Small intestine (tissue), 7 donors: Measurements from ENCODE around the gene ICOS. TPM values are rescaled to one million over a fixed set of nuclear protein-coding genes. Genes with fewer than 3 reads are reported as not detected.
"Not testable (repeated sequence)": the region's sequence is repeated elsewhere in the genome, so short reads cannot be mapped to it uniquely, and the experiment has no call there.

Experiments
- DNase-seq, 2 donors: peaks; one replicate each; pipeline versions ENCODE4 v3.0.0 to v3.0.0-alpha.2; 2013
- FAIRE-seq: peaks from 2 replicates; lab custom pipeline; 2012; peaks lifted over from hg19 to GRCh38; lab: Jason Lieb, UNC
- H3K27ac ChIP-seq, 3 donors: one replicate each; pipeline ENCODE4 v1.5.1; 2013; ENCODE audit warnings: low read length in 2 of 3, mild to moderate bottlenecking in 2 of 3, control low read depth in 1 of 3, inconsistent platforms in 1 of 3, low read depth in 1 of 3, moderate library complexity in 1 of 3
- H3K27me3 ChIP-seq, 3 donors: one replicate each; pipeline ENCODE4 v1.6.1; 2013; ENCODE audit warnings: low read length in 3 of 3, inconsistent platforms in 1 of 3; ENCODE audit not compliant: control insufficient read depth in 3 of 3, insufficient read depth in 3 of 3
- H3K36me3 ChIP-seq, 3 donors: one replicate each; pipeline ENCODE4 v1.6.1; 2013; ENCODE audit warnings: low read length in 3 of 3, inconsistent platforms in 1 of 3, low read depth in 1 of 3, mild to moderate bottlenecking in 1 of 3, moderate library complexity in 1 of 3; ENCODE audit not compliant: control insufficient read depth in 3 of 3, insufficient read depth in 2 of 3
- H3K4me1 ChIP-seq, 3 donors: one replicate each; pipeline ENCODE4 v1.6.1; 2013; ENCODE audit warnings: low read length in 2 of 3, inconsistent platforms in 1 of 3, low read depth in 1 of 3, mild to moderate bottlenecking in 1 of 3, moderate library complexity in 1 of 3; ENCODE audit not compliant: control insufficient read depth in 3 of 3, insufficient read depth in 2 of 3
- H3K4me3 ChIP-seq, 3 donors: one replicate each; pipeline ENCODE4 v1.5.1; 2013; ENCODE audit warnings: low read length in 3 of 3, control low read depth in 1 of 3, inconsistent platforms in 1 of 3, low read depth in 1 of 3, mild to moderate bottlenecking in 1 of 3, moderate library complexity in 1 of 3
- H3K9me3 ChIP-seq, 2 donors: one replicate each; pipeline ENCODE4 v1.6.1; 2013; ENCODE audit warnings: low read depth in 1 of 2, low read length in 1 of 2; ENCODE audit not compliant: control insufficient read depth in 2 of 2, insufficient read depth in 1 of 2
- WGBS, 3 donors: extraction: QIAGEN DNeasy Blood & Tissue Kit; methylation state at CpG; one replicate each; pipeline ENCODE4 v1.1.7; 2013; 5-methylcytosine and 5-hydroxymethylcytosine counted together
- polyA plus RNA-seq, 4 donors: library from polyadenylated mRNA; stranded (reverse) in 3 of 4; unstranded in 1 of 4; fragments of 200-250 nt in 3 of 4; fragments of 120-200 nt in 1 of 4; gene quantifications; one replicate each; pipeline versions ENCODE4 v1.2.1 to v1.2.3, GENCODE V29; 2013
- donor health status: healthy with polysubstance abuse.
- donor health status: control.
- donor health status: control.
- donor health status: Bipolar disorder and iron deficiency.
- donor health status: healthy.

The ICOS gene
- polyA plus RNA-seq, 4 donors = 0.27 to 0.50 (median 0.34) TPM; not detected in 1

DNA sequence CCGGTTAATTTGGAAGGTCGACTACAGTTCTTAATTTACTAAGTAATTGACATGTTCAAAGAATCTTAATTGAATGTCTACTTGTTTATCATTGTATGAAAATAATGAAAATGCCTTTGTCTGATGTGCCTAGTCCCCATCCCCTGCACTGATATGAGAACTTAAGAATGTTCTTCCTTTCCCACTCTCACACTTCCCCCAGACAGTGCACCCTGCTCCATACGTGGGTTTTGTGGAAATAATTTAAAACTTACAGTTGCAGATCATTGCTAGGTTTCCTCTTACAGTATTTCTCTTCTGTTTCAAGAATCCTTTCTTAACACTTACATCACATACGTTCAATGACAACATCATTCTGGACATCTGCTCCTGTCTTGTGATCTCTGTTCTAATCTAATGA, 3.5 kb downstream of the ICOS start:
- 66 to 68% (median 66%) methylated on average over 4 of the region's 4 CpGs for WGBS, 3 donors
- no peak for DNase-seq
- no peak overlapping the region for H3K27ac ChIP-seq
- peaks cover 0 to 5% of the 10 kb centered on the region in 2 donors for H3K9me3 ChIP-seq
- H3K4me3 ChIP-seq = no peak overlapping the region
- H3K36me3 ChIP-seq = no peaks in the 10 kb centered on the region
- H3K4me1 ChIP-seq = no peaks in the 10 kb centered on the region
- FAIRE-seq = no peak
- no peaks in the 10 kb centered on the region for H3K27me3 ChIP-seq

DNA sequence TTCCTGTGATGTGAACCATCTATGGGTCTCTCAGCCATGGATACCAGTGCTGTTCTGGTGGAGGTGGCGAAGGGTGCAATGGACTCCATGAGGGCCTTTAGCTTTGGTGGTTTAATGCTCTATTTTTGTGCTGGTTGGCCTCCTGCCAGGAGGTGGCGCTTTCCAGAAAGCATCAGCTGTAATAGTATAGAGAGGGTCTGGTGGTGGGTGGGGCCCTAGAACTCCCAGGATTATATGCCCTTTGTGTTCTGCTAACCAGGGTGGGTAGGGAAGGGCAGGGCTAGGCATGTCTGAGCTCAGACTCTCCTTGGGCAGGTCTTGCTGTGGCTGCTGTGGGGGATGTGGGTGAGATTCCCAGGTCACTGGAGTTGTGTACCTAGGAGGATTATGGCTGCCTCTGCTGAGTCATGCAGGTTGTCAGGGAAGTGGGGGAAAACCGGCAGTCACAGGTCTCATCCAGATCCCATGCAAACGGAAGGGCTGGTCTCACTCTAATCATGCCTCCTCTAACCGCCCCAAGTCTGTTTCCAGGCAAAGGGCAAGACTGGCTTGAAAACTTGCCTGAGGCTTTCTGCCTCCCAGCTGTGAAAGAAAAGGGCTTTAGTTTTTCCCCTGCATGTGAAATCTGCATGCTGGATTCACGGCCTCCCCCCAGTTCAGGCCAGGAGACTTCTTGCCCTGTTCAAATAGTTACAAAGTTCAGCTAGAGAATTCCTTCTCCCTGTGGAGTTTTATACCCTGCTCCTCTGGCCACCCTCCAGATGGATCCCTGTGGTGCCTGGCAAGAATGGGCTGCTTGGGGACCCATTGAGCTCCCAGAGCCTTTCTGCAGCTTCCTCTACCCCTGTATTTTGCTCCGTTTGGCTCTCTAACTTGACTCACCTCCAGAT, 7.2 kb downstream of the ICOS start:
- FAIRE-seq, H3K4me3 ChIP-seq, H3K27me3 ChIP-seq, H3K4me1 ChIP-seq, H3K36me3 ChIP-seq, H3K9me3 ChIP-seq, DNase-seq, H3K27ac ChIP-seq: not testable (repeated sequence)
- 82 to 89% (median 82%) methylated on average over 7 of the region's 7 CpGs for WGBS, 3 donors

DNA sequence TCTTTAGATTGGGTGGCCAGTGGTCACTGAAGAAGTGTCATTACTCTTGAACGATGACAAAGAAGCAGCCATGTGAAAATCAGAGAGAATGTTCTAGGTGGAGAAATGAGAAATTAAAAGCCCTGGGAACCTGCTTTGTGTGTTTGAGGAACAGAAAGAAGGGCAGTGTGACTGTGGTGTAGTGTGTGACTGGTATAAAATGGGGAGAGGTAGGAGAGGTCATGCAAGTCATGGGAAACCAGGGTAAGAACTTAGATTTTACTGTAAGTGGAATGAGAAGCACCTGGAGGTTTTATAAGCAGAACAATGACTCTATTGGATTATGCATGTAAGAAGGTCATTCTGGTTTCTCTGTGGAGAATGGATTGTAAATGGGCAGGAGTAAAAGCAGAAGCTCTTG, 12.2 kb downstream of the ICOS start:
- Histone ChIP-seq H3K4me3 (no peak overlapping the region), H3K27ac (no peak overlapping the region), H3K36me3 (no peaks in the 10 kb centered on the region), H3K9me3 (peaks cover 0 to 5% of the 10 kb centered on the region in 2 donors), H3K27me3 (no peaks in the 10 kb centered on the region), H3K4me1 (no peaks in the 10 kb centered on the region)
- FAIRE-seq (no peak), DNase-seq (no peak)
- WGBS, 3 donors = 70 to 88% (median 74%) methylated on average over 1 of the region's 1 CpG

DNA sequence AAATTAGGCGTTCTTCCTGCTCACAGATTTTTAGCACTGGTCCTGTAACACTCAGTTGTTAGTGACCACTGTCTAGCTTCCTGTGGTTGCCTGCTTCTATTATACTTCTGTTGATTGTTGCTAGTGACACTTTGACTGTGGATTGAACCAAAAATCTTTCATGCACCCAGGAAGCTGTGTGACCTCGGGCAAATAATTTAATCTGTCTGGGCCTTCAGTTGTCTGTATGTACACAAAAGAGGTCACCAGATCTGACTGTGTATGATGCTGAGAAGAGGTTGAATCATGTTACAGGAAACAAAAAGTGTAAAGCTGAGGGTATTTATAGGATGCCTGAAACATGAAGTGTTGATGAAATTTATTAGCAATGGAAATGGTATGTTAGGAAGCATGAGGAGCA, 12.7 kb downstream of the ICOS start:
- peak in 1 of 2 donors; percentile 18 for DNase-seq
- WGBS, 3 donors = 66 to 70% (median 69%) methylated on average over 2 of the region's 2 CpGs
- no peak for FAIRE-seq

DNA sequence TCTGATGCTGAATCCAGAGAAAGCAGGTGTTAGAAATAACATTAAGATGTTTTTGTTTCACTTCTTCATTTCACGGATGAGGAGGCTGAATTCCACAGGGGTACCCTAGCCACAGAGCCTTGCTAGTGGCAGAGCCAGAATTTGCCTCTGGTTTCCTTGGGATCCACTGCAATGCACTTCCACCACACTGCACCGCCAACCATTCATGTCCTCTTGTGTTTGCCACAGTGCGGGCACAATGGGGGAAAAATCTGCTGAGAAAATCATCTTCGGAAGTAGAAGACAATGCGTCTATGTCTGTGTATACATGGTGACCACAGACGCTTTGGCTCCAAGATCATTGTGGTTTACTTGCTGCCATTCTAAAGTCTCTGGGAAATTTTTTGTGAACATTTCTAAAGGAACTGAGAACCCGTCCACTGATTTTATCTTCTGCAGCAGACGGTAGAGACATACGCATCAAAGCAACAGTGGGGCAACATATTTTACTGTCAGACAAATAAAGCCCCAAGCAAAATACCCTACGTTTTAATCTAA, 14.9 kb downstream of the ICOS start:
- FAIRE-seq (no peak), DNase-seq (no peak)
- WGBS, 3 donors = 55 to 74% (median 64%) methylated on average over 10 of the region's 10 CpGs

More for the DNA sequence above, 12.7 kb downstream of the ICOS start:
- no peaks in the 10 kb centered on the region for H3K27me3 ChIP-seq
- H3K4me3 ChIP-seq = no peak overlapping the region
- no peaks in the 10 kb centered on the region for H3K4me1 ChIP-seq
- H3K27ac ChIP-seq = no peak overlapping the region
- no peaks in the 10 kb centered on the region for H3K36me3 ChIP-seq
- H3K9me3 ChIP-seq = peaks cover 0 to under 1% of the 10 kb centered on the region in 2 donors

DNA sequence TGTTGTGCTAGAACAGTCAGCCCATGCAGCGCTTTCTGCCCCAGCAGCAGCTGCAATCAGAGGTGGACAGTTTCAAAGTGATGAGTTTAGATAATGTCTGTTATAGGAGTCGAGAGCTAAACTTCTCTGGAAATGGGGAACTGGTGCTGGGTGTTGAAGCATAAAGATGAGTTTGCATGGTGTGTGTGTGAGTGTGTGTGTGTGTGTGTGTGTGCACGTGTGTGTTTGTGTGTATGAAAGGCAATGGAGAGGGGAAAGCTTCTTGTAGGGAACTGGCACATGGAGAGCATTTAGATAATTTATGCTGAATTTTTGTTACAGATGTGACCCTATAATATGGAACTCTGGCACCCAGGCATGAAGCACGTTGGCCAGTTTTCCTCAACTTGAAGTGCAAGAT, 22.7 kb downstream of the ICOS start:
- Histone ChIP-seq H3K27ac (no peak overlapping the region), H3K4me3 (no peak overlapping the region), H3K4me1 (no peaks in the 10 kb centered on the region), H3K27me3 (no peaks in the 10 kb centered on the region), H3K36me3 (no peaks in the 10 kb centered on the region), H3K9me3 (no peaks in the 10 kb centered on the region)
- FAIRE-seq (no peak), DNase-seq (no peak)
- 72 to 80% (median 78%) methylated on average over 4 of the region's 4 CpGs for WGBS, 3 donors

More for the DNA sequence above, 14.9 kb downstream of the ICOS start:
- Histone ChIP-seq H3K36me3 (no peaks in the 10 kb centered on the region), H3K9me3 (no peaks in the 10 kb centered on the region), H3K4me3 (no peak overlapping the region), H3K4me1 (no peaks in the 10 kb centered on the region), H3K27ac (no peak overlapping the region), H3K27me3 (no peaks in the 10 kb centered on the region)

DNA sequence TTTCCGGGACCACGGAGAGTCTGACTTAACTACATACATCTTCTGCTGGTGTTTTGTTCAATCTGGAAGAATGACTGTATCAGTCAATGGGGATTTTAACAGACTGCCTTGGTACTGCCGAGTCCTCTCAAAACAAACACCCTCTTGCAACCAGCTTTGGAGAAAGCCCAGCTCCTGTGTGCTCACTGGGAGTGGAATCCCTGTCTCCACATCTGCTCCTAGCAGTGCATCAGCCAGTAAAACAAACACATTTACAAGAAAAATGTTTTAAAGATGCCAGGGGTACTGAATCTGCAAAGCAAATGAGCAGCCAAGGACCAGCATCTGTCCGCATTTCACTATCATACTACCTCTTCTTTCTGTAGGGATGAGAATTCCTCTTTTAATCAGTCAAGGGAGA, 23.1 kb downstream of the ICOS start:
- H3K4me1 ChIP-seq = no peaks in the 10 kb centered on the region
- no peak overlapping the region for H3K27ac ChIP-seq
- no peak for FAIRE-seq
- no peaks in the 10 kb centered on the region for H3K9me3 ChIP-seq
- H3K36me3 ChIP-seq = no peaks in the 10 kb centered on the region
- no peak for DNase-seq
- H3K27me3 ChIP-seq = no peaks in the 10 kb centered on the region
- no peak overlapping the region for H3K4me3 ChIP-seq
- 84 to 87% (median 86%) methylated on average over 4 of the region's 4 CpGs for WGBS, 3 donors

DNA sequence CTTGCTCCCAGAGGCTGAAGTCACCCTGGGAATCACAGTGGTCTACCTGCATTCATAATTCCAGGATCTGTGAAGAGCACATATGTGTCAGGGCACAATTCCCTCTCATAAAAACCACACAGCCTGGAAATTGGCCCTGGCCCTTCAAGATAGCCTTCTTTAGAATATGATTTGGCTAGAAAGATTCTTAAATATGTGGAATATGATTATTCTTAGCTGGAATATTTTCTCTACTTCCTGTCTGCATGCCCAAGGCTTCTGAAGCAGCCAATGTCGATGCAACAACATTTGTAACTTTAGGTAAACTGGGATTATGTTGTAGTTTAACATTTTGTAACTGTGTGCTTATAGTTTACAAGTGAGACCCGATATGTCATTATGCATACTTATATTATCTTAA, 24.2 kb downstream of the ICOS start:
- no peaks in the 10 kb centered on the region for H3K36me3 ChIP-seq
- no peak overlapping the region for H3K4me3 ChIP-seq
- H3K4me1 ChIP-seq = no peaks in the 10 kb centered on the region
- DNase-seq (no peak), FAIRE-seq (no peak)
- no peaks in the 10 kb centered on the region for H3K9me3 ChIP-seq
- H3K27ac ChIP-seq = no peak overlapping the region
- H3K27me3 ChIP-seq = no peaks in the 10 kb centered on the region
- WGBS, 3 donors = 76 to 90% (median 86%) methylated on average over 2 of the region's 2 CpGs
